Central memory CD4-positive, alpha-beta T cell (primary cell): Measurements from ENCODE around the gene EPHB2.
"Not testable (repeated sequence)": the region's sequence is repeated elsewhere in the genome, so short reads cannot be mapped to it uniquely, and the experiment has no call there.

ENCODE experiments used
- DNase-seq: peaks from one replicate; pipeline ENCODE4 v3.0.0; 2022

The EPHB2 gene

GRCh38 chr1:22920026-22920733, 209.5 kb downstream of the EPHB2 start:
- no peak for DNase-seq

GRCh38 chr1:22920734-22921451, 210.3 kb downstream of the EPHB2 start:
- no peak for DNase-seq

- no peak for DNase-seq
Observed at GRCh38 chr1:22921452-22922126, 210.9 kb downstream of the EPHB2 start.

- DNase-seq: no peak
Observed at GRCh38 chr1:22922640-22923039, 212.0 kb downstream of the EPHB2 start.

- no peak for DNase-seq
Observed at GRCh38 chr1:22925111-22925510, 214.5 kb downstream of the EPHB2 start.

- no peak for DNase-seq
Observed at GRCh38 chr1:22930240-22930912, 219.7 kb downstream of the EPHB2 start.

- DNase-seq: no peak
Observed at GRCh38 chr1:22932803-22933470, 222.3 kb downstream of the EPHB2 start.

GRCh38 chr1:22935433-22935832, 224.8 kb downstream of the EPHB2 start:
- DNase-seq: no peak

GRCh38 chr1:22936681-22937080, 226.0 kb downstream of the EPHB2 start:
- DNase-seq: no peak

- DNase-seq: no peak
Observed at GRCh38 chr1:22941257-22941656, 230.6 kb downstream of the EPHB2 start.

GRCh38 chr1:22944346-22945055, 233.9 kb downstream of the EPHB2 start:
- no peak for DNase-seq

- DNase-seq: not testable (repeated sequence)
Observed at GRCh38 chr1:22945171-22945570, 234.5 kb downstream of the EPHB2 start.

GRCh38 chr1:22949822-22950331, 239.2 kb downstream of the EPHB2 start:
- DNase-seq: no peak

- no peak for DNase-seq
Observed at GRCh38 chr1:22951796-22952195, 241.2 kb downstream of the EPHB2 start.

- DNase-seq: no peak
Observed at GRCh38 chr1:22952694-22953056, 242.0 kb downstream of the EPHB2 start.

- no peak for DNase-seq
Observed at GRCh38 chr1:22953057-22953739, 242.6 kb downstream of the EPHB2 start.

- no peak for DNase-seq
Observed at GRCh38 chr1:22953740-22954141, 243.1 kb downstream of the EPHB2 start.

GRCh38 chr1:22955146-22955545, 244.5 kb downstream of the EPHB2 start:
- DNase-seq: no peak

GRCh38 chr1:22957066-22957465, 246.4 kb downstream of the EPHB2 start:
- DNase-seq: no peak

- DNase-seq: no peak
Observed at GRCh38 chr1:22958556-22958955, 247.9 kb downstream of the EPHB2 start.
